Suprapubic skin (tissue), 4 donors: ENCODE measurements around the gene RBM8A.

Experiments used
- POLR2A ChIP-seq, 2 donors: fragments of 450-650 bp; IDR thresholded peaks; one replicate each; pipeline ENCODE4 v1.6.1; 2017; ENCODE audit warnings: antibody characterized with exemption in 2 of 2, mild to moderate bottlenecking in 2 of 2, moderate library complexity in 2 of 2
- POLR2AphosphoS5 ChIP-seq, 3 donors: sonication (generic); formaldehyde crosslinking; IDR thresholded peaks; one replicate each; pipeline ENCODE4 v1.6.1; 2017; ENCODE audit warnings: antibody characterized with exemption in 3 of 3
- TF ChIP-seq, protein P1 (sequence below), 2 donors: fragments of 200-600 bp in 1 of 2; fragments of 450-650 bp in 1 of 2; sonication (generic) in 1 of 2; IDR thresholded peaks; one replicate each; pipeline ENCODE4 v1.5.1; 2016 to 2019; ENCODE audit warnings: antibody characterized with exemption in 2 of 2, mild to moderate bottlenecking in 1 of 2, moderate library complexity in 1 of 2

DNA sequence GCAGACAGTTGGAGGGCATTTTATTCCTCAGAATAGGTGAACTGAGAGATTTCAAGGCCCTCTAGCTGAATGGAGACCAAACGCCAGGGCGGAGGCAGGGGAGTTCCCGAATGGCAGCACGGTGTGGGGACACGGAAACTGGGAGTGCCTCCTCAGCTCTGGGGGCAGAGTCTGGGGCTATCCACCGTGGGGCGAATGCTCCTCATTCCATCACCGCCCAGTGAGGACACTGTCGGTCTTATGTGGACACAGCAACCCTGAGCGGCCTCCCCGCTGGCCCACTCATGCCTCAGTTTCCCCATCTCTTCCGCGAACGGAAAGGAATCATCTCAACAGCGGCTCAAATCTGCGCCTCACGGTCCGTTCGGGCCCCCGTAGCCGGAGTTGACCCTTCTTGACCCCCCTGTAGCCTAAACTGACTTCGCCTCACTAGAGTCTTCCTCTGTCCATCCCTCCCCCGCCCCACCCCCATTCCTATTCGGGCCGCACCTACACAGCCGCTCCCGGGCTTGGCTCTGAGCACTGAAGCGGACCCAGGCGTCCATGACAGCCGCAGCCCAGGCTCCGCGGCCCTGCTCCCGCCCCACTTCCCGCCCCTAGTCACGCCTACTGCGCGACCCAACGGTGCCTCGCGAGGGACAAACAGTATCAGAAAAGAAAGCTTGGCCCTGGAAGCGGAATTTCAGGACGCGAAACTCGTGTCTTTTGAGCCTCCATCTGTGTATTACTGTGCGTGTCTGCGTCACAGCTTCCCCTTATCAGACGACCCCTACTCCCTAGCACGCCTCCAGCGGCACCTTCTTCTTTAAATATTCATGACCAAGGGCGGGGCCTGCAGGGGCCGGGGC, 8.9 kb downstream of the RBM8A start, which contains the start of gene PEX11B:
- TF ChIP-seq, protein P1, sequence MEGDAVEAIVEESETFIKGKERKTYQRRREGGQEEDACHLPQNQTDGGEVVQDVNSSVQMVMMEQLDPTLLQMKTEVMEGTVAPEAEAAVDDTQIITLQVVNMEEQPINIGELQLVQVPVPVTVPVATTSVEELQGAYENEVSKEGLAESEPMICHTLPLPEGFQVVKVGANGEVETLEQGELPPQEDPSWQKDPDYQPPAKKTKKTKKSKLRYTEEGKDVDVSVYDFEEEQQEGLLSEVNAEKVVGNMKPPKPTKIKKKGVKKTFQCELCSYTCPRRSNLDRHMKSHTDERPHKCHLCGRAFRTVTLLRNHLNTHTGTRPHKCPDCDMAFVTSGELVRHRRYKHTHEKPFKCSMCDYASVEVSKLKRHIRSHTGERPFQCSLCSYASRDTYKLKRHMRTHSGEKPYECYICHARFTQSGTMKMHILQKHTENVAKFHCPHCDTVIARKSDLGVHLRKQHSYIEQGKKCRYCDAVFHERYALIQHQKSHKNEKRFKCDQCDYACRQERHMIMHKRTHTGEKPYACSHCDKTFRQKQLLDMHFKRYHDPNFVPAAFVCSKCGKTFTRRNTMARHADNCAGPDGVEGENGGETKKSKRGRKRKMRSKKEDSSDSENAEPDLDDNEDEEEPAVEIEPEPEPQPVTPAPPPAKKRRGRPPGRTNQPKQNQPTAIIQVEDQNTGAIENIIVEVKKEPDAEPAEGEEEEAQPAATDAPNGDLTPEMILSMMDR (IDR thresholded peaks at IDR 0.05) = no peak
- TF ChIP-seq POLR2A (IDR thresholded peaks at IDR 0.05) = peak in 1 of 2 donors; percentile 50
- TF ChIP-seq POLR2AphosphoS5 (IDR thresholded peaks at IDR 0.05) = peak; percentile 57 to 97 (median 59)
